ENCODE measurements around the gene ADRA2C. TPM values are rescaled to one million over a fixed set of nuclear protein-coding genes. Genes with fewer than 3 reads are reported as not detected.

The ADRA2C gene
- total RNA-seq, 4 donors from 2014 or later, result 0.61 to 4.6 (median 3.6) TPM

DNA sequence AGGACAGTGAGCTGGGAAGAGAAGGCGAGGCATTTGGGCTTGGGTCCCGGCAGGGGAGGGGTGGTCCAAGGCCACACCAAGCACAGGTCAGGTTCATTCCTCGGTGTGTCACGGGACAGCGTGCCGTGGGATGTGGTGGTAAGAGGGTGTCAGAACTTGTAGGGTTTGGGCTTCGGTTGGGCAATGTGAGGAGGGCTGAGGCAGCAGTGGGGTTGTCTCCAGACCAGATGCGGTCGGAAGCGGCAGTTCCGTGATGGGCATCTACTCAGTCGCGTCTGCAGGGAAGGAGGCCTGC lies 22.1 kb downstream of the ADRA2C start:
- Histone ChIP-seq H3K9me3 (no peaks in the 10 kb centered on the region), H3K36me3 (no peaks in the 10 kb centered on the region), H3K4me3 (no peak overlapping the region), H3K27me3 (peaks cover 0 to 48% (median 0%) of the 10 kb centered on the region in 4 donors), H3K4me1 (peaks cover 0 to 9% (median 0%) of the 10 kb centered on the region in 3 donors), H3K27ac (no peak overlapping the region)
- 87 to 98% methylated on average over 6 to 13 of the region's 13 CpGs for WGBS, 2 donors
- intact Hi-C loops (cut with DNase I), result no loop called here
- no peak for TF ChIP-seq POLR2A (IDR thresholded peaks at IDR 0.05)
- TF ChIP-seq, protein P1, sequence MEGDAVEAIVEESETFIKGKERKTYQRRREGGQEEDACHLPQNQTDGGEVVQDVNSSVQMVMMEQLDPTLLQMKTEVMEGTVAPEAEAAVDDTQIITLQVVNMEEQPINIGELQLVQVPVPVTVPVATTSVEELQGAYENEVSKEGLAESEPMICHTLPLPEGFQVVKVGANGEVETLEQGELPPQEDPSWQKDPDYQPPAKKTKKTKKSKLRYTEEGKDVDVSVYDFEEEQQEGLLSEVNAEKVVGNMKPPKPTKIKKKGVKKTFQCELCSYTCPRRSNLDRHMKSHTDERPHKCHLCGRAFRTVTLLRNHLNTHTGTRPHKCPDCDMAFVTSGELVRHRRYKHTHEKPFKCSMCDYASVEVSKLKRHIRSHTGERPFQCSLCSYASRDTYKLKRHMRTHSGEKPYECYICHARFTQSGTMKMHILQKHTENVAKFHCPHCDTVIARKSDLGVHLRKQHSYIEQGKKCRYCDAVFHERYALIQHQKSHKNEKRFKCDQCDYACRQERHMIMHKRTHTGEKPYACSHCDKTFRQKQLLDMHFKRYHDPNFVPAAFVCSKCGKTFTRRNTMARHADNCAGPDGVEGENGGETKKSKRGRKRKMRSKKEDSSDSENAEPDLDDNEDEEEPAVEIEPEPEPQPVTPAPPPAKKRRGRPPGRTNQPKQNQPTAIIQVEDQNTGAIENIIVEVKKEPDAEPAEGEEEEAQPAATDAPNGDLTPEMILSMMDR (IDR thresholded peaks at IDR 0.05), result no peak
- DNase-seq, result no peak

DNA sequence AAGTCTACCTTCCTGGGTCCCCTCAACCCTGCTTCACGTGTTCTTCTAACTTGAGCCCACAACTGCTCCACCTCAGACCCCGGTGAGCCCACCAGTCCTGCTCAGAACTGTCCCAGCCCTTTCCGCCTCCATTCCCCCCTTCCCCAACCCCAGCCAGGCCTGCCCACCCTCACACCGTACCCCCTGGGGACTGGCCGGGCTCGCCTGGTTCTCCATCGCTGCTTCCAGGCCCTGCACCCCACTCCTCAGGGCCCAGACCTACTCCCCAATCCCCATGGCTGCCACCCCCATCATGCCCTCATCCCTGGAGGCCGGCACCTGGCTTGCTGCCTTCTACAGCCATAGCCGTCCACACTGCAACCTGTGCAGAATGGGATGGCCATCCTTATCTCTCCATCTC lies 23.4 kb downstream of the ADRA2C start:
- WGBS, 2 donors, result 72 to 74% methylated on average over 8 to 9 of the region's 9 CpGs
- no peak overlapping the region for H3K27ac ChIP-seq
- TF ChIP-seq, protein P1 (IDR thresholded peaks at IDR 0.05), result no peak
- no peak for TF ChIP-seq POLR2A (IDR thresholded peaks at IDR 0.05)

DNA sequence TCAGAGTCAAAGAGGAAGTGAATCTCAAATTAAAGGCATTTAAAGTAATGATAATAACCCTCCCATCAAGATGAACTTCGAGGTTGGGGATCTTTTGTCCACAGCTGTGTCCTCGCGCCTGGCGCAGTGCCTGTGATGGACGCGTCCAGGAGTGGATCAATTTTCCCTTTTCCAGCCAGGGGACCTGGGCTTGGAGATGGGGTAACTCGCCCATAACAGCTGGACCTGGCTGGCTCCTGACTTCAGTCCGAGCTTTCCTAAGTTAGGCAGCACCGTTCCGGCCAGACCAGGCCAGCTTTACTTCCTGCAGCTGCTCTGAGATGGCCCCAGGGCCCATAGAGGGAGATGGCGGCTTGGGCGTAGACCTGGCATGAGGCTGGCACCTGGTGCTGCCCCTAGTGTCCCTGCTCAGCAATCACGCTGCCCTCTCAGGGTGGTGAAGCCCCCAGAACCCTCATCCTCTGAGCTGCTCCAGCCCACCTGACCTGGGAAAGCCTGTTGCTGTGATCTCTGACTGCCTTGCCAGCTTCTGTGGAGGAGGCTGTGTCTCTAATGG lies 23.9 kb downstream of the ADRA2C start:
- Histone ChIP-seq H3K9me3 (peaks cover 0 to 1% (median 0%) of the 10 kb centered on the region in 3 donors), H3K27ac (no peak overlapping the region), H3K4me3 (no peak overlapping the region), H3K27me3 (peaks cover 0 to 40% (median 0%) of the 10 kb centered on the region in 4 donors), H3K4me1 (no peaks in the 10 kb centered on the region), H3K36me3 (no peaks in the 10 kb centered on the region)
- DNase-seq, result no peak
- WGBS, 2 donors, result 60 to 72% methylated on average over 1 to 6 of the region's 13 CpGs
- intact Hi-C loops (cut with DNase I), result no loop called here
- TF ChIP-seq, protein P1 (IDR thresholded peaks at IDR 0.05), result no peak

More for the DNA sequence above, 23.4 kb downstream of the ADRA2C start:
- Histone ChIP-seq H3K27me3 (peaks cover 0 to 42% (median 0%) of the 10 kb centered on the region in 4 donors), H3K4me3 (no peak overlapping the region), H3K4me1 (peaks cover 0 to under 1% (median 0%) of the 10 kb centered on the region in 3 donors), H3K36me3 (no peaks in the 10 kb centered on the region), H3K9me3 (no peaks in the 10 kb centered on the region)
- no peak for DNase-seq
- intact Hi-C loops (cut with DNase I), result no loop called here

DNA sequence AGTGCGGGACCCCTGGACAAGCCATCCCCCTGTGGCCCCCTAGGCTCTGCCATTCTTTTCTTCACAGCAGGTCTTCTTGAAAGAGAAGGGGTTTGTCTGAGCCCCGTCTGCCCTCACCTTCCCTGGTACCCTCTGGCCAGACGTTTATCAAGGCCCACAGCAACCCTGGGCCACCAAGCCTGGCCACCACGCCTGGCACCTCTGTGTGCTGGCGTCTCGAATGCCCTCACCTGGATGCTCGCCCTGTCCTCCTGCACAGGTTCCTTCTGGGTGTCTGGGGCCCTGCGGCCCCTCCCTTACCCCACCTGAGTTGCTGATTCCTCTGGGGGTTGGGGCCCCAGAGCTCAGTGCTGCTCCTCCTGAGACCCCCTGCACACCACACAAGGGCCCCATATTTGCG lies 25.1 kb downstream of the ADRA2C start:
- H3K27me3 ChIP-seq, result peaks cover 0 to 42% (median 0%) of the 10 kb centered on the region in 4 donors
- no peak overlapping the region for H3K4me3 ChIP-seq
- H3K9me3 ChIP-seq, result peaks cover 0 to 13% (median 0%) of the 10 kb centered on the region in 3 donors
- H3K27ac ChIP-seq, result no peak overlapping the region
- 53 to 76% methylated on average over 5 to 7 of the region's 9 CpGs for WGBS, 2 donors
- intact Hi-C loops (cut with DNase I), result no loop called here
- H3K4me1 ChIP-seq, result no peaks in the 10 kb centered on the region
- DNase-seq, result no peak
- no peaks in the 10 kb centered on the region for H3K36me3 ChIP-seq
- TF ChIP-seq, protein P1 (IDR thresholded peaks at IDR 0.05), result no peak
- TF ChIP-seq POLR2A (IDR thresholded peaks at IDR 0.05), result no peak

DNA sequence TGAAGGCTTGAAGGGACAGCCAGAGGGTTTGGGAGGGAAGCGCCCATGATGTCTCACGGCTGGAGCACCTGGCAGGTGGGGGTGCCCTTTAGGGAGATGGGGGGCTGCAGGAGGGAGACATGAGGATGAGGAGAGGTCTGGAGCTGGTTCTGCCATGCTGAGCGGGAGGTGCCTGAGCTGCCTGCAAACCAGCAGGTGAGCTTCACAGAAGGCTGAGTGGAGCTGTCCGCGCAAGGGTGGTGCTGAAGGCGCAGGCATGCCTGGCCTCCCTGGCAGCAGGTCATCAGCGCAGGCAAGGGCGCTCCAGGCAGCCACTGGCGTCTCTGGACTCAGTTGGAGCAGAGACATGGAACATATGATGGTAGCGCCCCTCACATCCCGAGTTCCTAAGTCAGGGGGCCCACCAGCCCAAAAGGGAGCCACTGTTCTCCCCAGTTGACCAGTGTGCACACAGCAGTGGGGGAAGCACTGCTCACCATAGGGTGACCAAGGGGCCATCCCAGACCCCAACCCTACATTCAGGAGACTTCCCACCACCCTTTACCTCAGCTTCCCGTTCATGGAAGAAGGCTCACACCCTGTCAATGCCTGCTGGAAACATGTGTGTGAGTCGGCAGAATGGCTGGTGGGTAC lies 25.8 kb downstream of the ADRA2C start:
- no peaks in the 10 kb centered on the region for H3K4me1 ChIP-seq
- TF ChIP-seq POLR2A (IDR thresholded peaks at IDR 0.05), result no peak
- TF ChIP-seq, protein P1 (IDR thresholded peaks at IDR 0.05), result no peak
- 19 to 40% methylated on average over 3 to 11 of the region's 13 CpGs for WGBS, 2 donors
- intact Hi-C loops (cut with DNase I), result no loop called here
- peaks cover 0 to 49% (median 0%) of the 10 kb centered on the region in 4 donors for H3K27me3 ChIP-seq
- no peak for DNase-seq
- H3K36me3 ChIP-seq, result no peaks in the 10 kb centered on the region
- H3K27ac ChIP-seq, result no peak overlapping the region
- H3K4me3 ChIP-seq, result no peak overlapping the region
- peaks cover 0 to 20% (median 7%) of the 10 kb centered on the region in 3 donors for H3K9me3 ChIP-seq
